Stimulated activated CD8-positive, alpha-beta memory T cell treated with anti-CD3 and anti-CD28 coated beads, Interleukin-15, amount 100 ng/mL, for 24 hours (primary cell): ENCODE results near the gene ARFGAP1.
"Not testable (repeated sequence)": the region's sequence is repeated elsewhere in the genome, so short reads cannot be mapped to it uniquely, and the experiment has no call there.

ENCODE experiments used
- DNase-seq: peaks from one replicate; pipeline ENCODE4 v3.0.0-alpha.2; 2020; ENCODE audit warnings: low read depth

The ARFGAP1 gene

DNA sequence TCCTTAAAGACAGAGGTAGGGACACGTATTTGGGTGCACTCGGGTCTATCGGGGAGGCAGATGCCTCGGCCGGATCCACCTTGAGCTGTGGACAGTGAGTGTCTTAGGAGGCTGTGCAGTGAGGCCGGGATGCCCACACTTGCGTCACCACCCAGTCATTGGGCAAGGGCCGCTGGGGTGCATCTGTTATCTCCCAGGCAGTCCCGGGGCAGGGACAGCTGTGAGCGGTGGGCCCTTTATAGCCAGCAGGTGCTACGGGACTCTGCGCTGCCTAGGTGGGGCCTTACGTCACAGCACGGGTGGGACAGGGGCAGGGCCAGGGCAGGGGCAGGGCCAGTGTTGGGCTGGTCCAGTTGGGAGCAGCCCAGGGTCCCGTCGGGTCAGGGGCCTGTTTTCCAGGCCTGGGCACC lies 19.7 kb downstream of the ARFGAP1 start:
- DNase-seq = no peak

DNA sequence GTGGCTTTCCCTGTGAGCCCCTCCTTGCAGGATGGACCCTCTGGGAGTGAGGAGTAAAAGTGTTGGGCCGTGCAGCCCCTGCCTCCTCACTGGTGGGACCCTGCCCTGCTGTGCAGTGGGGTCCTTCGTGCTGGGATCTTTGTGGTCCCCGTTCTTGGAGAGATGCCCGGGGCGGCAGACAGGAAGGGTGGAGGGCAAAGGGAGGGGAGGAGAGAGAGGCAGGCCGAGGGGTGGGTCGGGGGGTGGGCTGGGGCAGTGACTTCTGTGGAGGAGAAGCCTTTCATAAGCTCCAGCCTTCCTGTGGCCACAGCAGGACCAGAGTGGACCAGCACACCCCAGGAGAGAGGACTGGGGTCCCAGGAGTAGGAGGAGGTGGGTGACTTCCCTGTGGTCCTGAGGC lies 20.3 kb downstream of the ARFGAP1 start, which contains the start of gene COL20A1:
Gene COL20A1 (plus strand): TSS at position 283 of the 400 bp plus-strand sequence. CDS start 1,922 bp downstream, outside the sequence.
- no peak for DNase-seq

DNA sequence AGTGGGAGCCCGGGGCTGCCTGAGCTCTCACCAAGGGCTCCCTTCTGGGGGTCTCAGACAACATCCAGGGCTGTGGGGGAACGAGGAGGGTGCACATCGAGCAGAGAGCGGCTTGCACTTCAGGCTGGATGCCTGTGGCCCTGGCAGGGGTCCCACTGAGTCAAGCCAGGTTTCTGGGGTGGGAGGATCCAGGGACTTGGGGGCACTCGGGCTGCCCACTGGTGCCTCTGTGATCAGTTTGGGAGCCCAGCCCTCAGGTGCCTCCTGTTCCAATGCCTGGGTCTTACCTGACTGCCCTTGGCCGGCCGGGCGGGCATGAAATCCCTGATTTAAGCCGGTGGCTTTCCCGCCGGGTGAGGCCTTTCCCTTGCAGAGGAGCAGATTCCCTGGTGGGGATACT lies 20.8 kb downstream of the ARFGAP1 start:
- no peak for DNase-seq

DNA sequence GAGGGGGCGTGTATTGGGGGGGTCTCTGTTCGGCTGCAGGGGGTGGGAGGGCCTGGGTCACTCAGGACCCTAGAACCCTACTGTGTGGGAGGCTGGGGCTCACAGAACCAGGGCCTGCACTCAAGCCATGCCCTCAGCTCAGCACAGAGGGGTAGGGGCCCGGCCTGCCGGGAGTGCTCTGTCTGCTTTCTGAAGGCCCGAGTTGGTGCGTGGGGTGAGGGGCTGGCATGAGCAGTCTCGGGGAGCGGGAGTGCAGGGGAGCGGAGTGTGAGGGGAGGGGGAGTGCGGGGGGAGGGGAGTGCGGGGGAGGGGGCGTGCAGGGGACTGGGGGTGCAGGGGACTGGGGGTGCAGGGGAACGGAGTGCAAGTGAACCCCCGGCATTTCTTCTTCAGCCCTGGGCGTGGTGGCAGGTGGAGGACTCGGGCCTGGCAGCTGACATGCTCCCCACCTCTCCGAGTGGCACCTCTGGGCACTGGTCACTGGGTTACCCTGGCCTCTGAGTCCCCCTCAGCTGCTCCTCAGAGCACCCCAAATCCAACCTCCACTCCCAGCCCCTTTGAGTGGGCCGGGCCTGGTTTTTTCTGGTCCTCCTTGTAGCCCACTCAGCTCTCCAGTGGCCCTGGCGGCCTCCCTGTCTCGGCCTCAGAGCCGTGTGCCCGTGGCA lies 21.4 kb downstream of the ARFGAP1 start:
- DNase-seq = no peak

DNA sequence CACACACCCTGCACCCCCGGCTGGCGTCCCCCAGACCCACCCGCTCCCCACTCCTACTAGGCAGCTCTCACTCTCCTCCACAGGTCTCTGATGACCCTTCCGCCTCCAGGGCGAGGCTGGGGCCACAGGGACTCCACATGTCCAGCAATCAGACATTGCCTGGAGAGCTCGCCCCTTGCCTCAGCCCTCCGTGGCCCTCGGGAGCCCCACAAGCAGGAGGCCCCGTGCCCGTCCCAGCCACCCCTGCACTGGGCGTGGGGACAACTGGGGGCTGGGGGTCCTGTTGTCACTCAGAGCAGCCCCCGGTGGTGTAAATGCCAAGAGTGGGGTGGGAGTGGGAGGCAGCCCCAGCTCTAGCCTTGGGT lies 21.9 kb downstream of the ARFGAP1 start:
- no peak for DNase-seq

DNA sequence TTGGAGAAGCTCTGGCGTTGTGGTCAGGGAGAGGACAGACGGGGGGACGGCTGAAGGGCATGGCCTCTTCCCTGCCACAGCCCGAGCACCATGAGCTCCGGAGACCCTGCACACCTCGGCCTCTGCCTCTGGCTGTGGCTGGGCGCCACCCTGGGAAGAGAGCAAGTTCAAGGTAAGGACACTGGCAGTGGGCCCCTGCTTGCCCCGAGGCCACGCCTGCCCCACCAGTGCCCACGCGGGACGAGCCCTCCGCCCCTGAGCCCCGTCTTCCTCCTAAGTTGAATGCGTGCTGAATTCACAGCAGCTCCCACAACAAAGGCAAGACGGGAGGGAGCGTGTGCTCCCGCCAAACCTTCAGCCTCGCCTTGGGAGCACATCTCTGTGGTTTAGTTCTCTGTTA lies 22.4 kb downstream of the ARFGAP1 start:
- DNase-seq = no peak

DNA sequence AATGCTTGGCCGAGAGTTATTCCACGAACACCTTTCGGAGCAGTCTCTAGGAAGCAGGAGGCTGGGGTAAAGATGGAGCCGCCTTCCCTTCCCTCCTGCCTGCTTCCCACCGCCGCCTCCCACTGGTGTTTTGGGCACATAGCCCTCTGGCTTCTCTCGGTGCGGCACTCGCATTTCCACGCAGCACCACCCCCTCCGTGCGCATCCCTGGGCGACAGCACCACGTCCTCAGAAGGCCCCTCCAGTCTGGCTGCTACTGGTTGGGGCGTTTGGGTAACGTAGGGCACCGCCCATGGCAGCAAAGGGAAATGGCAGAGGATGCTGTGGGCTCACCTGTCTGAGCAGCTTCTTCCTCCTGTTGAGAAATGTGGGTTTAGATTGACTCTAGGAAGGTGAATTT lies 22.8 kb downstream of the ARFGAP1 start:
- DNase-seq = no peak

DNA sequence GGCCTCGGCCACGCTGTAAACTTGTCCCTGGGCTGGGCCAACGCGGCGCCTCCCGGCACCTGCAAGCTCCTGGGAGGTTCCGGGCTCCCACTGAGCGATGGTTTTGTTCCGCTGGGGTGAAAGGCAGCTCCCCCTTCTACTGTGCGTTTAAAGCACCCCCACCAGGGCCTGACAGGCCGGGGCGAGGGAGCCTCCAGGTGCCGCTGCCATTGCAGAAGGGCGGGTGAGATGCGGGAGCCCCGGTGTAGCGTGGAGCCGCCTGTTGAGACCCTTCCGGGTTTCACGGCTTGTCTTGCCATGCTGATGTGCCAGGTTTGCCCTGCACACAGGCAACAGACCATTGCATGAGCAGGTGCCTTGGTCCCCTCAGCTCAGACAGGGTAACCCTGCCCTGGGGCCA lies 23.2 kb downstream of the ARFGAP1 start:
- no peak for DNase-seq

DNA sequence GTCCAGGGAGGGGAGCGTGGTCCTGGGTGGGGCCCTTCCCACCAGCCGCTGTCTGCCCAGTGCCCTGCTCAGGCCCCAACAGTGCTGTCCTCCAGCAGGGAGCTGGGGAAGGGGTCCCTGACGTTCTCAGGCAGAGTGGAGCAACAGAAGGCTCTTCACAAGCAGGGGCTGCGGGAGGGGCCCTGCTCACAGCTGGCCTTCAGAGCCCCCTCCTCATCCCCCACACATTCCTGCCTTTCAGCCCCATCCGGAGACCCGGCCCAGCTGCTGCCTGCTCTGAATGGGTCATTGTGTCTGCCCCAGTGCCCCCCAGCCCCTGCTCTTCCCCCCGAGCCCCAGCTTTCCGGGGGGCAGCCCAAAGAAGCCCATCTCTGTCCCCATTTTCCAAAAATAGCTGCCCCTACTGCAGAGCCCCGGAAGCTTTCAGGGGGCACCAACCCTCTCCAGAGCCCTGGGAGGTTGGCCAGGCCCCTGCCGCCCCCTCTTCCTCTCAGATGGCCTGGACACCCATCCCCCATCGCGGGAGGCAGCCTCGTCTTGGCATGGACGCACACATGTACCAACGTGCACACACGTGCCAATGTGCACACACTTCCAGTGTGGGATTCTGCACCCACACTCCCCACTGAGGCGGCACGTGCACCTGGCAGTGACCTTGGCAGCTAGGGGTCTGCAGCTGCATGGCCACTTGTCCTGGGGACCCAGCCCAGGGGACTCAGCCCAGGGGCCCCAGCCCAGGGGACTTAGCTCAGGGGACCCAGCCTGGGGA lies 24.1 kb downstream of the ARFGAP1 start:
- DNase-seq = no peak

DNA sequence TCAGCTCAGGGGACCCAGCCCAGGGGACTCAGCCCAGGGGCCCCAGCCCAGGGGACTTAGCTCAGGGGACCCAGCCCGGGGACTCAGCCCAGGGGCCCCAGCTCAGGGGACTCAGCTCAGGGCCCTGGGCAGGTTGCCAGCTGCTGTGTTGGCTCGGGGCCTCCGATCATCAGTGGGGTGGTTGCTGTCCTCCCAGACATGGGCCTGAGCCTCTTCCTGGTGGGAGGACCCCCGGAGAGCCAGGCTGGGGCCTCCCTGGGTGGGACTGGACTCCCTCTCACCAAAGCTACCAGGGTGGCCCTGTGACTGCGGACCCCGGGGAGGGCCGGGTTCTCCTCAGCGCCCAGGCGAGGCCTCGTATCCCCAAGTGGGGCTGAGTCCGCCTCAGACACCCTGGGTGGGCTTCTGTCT lies 24.8 kb downstream of the ARFGAP1 start:
- DNase-seq = no peak

DNA sequence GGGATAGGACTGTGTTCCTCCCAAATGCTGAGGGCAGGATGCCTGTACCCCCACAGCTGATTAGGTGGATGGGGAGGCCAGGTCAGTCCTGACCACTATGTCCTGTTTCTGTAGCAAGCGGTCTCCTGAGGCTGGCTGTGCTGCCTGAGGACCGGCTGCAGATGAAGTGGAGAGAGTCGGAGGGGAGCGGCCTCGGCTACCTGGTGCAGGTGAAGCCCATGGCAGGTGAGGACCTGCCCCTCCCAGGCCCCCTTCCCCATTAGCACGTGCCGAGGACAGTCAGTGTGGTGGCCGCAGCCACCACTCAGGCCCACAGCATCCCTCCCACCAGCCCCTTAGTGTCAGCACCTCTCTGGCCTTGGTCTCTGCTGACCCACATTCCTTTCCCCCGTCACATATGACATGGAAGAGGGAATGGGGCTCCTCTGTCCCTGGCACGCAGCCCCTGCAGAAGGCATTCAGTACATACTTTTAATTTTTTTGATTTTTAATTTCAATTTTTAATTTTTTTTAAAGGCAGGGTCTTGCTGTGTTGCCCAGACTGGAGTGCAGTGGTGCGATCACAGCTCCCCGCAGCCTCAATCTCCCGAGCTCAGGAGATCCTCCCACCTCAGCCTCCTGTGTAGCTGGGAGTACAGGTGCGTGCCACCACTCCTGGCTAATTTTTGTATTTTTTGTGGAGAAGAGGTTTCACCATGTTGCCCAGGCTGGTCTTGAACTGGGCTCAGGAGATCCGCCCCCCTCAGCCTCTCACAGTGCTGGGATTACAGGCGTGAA lies 25.4 kb downstream of the ARFGAP1 start:
- DNase-seq = no peak

DNA sequence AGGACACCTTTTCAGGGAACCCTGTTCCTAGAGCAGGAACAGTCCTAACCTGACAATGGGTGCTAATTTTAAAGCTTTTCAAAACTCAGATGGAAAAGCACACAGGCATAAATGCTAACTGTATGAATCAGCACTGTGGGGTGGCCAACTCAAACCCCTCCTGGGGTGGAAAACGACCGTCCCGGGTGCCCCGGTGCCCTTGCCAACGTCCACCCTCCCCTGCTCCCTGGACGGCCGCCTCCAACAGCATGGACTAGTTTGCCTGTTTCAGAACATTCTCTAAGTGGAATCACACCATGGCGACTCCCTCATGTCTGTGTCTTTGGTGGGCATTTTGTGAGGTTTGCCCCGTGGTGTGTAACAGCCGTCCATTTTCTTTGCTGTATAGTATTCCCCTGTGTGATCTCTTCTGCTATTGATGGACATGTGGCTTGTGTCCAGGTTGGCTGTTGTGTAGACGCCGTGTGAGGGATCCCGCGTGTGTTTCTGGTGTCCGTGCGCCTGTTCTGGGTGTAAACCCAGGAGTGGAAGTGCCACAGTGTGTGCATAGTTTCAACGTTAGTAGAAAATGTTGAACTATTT lies 26.2 kb downstream of the ARFGAP1 start:
- no peak for DNase-seq

DNA sequence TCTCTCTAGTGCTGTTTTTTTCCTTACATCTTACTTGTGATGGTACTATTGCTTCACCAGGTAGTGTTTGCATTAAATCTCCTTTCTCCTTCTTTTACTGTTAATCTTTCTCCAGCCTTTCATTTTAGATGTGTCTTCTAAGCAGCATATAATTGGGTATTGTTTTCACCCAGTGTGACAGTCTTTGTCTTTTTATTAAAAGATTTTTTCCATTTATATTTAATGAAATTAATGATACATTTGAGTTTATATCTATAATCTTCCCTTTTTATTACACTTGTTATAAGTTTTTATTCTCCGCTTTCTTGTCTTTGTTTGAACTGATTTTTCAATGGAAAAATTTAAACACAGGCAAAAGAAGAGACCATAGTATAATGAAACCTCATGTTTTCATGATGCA lies 29.1 kb downstream of the ARFGAP1 start:
- no peak for DNase-seq

DNA sequence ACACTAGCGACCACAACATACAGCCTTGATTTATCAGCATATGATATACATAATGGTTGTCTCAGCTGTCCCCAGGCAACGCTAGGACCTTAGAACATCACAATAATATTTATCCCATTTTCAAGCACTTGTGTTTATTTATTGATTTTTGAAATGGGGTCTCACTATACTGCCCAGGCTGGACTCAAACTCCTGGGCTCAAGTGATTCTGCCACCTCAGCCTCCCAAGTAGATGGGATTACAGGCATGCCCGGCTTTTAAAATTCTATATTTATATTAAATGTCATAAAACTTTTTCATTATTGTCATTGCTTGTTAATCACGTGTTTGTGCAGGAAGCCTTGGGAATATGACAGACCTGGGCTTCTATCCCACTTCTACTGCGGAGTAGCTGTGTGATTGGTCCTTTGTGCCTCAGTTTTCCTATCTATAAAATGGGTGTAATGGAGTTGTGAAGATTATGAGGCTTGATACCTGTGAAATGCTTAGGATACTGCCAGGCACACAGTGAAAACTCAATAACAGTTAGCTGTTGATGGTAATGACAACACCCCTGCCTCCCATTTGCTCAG lies 30.6 kb downstream of the ARFGAP1 start:
- DNase-seq = no peak

DNA sequence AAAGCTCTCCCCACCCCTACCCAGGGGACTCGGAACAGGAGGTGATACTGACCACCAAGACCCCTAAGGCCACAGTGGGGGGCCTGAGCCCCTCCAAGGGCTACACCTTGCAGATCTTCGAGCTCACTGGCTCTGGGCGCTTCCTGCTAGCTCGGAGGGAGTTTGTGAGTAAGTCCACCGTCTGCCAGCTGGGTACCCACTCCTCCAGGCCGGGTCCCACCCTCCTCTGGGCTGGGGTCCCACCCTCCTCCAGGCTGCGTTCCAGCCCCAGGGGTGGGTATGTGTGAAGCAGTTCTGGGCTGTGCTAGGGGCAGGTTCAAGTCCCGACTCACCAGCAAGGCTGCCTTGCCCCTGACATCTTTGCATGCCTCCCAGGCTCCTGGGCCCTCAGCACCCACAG lies 32.8 kb downstream of the ARFGAP1 start:
- DNase-seq = no peak

DNA sequence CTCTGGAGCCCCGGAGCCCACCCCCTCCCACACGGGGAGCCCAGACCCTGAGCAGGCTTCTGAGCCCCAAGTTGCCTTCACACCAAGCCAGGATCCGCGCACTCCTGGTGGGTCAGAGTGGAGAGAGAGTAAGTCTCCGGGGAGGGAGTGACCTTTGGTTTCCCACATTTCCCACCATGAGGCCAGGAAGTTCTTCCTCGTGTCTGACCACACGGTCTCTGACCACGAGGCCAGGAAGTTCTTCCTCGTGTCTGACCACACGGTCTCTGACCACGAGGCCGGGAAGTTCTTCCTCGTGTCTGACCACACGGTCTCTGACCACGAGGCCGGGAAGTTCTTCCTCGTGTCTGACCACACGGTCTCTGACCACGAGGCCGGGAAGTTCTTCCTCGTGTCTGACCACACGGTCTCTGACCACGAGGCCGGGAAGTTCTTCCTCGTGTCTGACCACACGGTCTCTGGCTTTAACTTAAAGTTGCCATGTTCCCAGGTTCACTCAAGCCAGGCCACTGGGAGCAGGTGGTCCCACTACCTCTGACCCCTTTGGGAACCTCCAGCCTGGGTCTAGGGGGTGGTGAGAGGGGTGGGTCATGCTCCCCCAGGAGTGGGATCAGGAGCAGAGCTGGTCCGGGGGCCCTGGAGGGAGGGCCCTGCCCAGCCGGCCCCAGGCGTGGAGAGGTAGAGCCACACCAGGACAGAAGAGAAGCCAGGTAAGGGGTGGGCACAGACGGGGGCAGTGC lies 33.5 kb downstream of the ARFGAP1 start:
- DNase-seq = not testable (repeated sequence)

DNA sequence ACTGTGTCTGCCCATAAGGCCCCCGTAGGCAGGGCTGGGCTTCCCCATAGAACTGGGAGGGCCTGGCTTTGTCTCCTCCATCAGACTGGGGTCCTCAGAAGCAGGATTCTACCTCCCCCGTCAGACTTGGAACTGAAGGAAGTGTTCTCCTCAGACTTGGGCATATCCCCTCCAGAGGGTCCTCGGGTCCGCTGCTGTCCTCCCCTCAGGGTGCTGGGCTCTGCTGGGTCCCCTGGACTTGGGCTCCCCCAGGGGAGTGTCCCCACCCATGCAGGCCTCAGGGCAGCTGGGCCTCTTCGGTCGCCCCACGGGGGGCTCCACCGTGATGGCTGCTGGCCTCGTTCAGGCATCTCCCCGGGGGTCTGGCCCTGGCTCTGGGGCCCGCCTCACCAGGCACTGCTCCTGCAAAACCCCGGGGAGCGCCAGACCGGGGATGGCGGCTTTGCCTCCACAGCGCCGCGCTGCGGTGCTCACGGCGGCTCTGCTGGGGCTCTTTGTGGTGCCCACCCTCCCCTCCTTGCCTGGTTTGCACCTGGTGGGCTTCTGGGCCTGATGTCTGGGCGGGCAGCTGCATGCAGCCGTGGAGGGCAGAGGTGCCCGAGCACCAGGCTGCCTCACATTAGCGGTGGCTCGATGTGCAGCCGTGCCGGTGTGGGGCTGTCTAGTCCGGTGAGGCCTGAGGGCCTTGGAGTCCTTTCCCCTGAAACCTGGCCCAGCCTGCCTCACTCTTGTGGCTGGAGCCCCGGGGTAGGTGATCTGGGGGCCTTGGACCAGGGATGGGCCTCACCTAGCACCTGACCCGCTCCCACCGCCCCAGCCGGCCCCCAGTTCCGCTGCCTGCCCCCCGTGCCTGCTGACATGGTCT lies 34.3 kb downstream of the ARFGAP1 start:
- no peak for DNase-seq

DNA sequence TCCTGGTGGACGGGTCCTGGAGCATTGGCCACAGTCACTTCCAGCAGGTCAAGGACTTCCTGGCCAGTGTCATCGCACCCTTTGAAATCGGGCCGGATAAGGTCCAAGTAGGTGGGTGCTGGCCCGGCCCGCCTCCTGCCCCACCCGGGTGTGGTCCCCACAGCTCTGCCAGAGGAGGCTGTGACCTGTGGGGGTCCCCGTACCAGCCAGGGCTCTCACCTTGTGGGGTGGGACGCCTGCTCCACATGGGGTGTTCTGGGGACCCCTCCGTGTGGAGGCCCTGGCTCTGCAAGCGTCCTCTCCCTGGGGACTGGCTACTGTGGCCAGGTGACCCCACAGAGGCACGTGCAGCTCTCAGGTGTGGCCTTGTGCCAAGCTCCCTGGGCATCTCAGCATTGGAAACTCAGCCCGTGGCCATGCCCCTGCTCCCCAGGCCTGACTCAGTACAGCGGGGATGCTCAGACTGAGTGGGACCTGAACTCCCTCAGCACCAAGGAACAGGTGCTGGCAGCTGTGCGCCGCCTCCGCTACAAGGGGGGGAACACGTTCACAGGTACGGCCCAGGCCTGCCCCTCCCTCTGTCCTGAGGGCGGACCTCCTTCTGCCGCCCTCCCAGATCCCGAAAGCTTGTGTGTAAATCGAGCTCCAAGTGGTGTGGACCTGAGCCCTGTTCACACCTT lies 35.1 kb downstream of the ARFGAP1 start:
- DNase-seq = no peak

DNA sequence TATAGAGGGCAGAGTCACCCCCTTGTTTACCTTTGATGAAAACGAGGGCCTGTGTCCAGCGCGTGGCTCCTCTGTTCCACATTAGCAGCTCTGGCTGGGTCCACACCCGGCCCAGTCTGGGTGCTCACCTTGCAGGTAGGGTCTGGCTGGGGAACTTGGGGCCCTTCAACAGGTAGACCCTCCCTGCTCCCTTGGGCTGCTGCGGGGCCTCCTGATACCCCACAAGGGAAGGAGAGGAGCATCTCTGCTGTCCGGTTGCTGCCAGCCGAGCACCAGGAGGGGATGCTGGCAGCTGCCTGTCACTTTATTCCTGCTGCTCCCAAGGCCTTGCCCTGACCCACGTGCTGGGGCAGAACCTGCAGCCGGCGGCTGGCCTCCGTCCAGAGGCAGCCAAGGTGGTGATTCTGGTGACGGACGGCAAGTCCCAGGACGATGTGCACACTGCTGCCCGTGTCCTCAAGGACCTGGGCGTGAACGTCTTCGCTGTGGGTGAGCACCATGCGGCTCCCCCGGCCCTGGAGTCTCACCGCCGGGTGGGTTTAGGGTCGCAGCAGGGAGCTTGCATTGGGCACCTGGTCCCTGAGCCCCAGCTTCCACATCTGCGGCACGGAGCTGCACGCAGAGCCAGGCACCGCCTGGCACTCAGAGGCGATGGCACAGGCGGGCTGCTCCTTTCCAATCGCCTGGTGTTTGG lies 35.8 kb downstream of the ARFGAP1 start:
- no peak for DNase-seq
